Measurements from ENCODE around the gene ZNF43. TPM values are rescaled to one million over a fixed set of nuclear protein-coding genes. Genes with fewer than 3 reads are reported as not detected.
A peak's percentile ranks its signal among the peaks of the same experiment; 100 is the strongest.
"Not testable (repeated sequence)": the region's sequence is repeated elsewhere in the genome, so short reads cannot be mapped to it uniquely, and the experiment has no call there.

ZNF43 gene
- total RNA-seq, 8 experiments from 2014 or later, result 1.3 to 32.5 (median 13.7) TPM

GRCh38 chr19:21775792-21776191, 60.2 kb downstream of the ZNF43 start:
- H3K27ac ChIP-seq; ATAC-seq (replicated peaks in 6 of 8); H3K4me1 ChIP-seq (replicated peaks in 1 of 2); H3K4me3 ChIP-seq; in situ Hi-C loops (cut with MboI; ENCODE audit: low pct_unique_long_range_greater_than_20kb in 2 of 9, low sequenced_read_pairs in 9 of 9, unreplicated experiment in 9 of 9): not testable (repeated sequence)
- no CpG with 5 or more reads among the region's 30 CpGs for WGBS, 10 experiments

- Histone ChIP-seq H3K4me3 (peak within 1 kb of the TSS; percentile 63 to 97 (median 70)), H3K27ac (peak within 1 kb of the TSS; percentile 83 to 85), H3K4me1 (replicated peaks in 1 of 2) (no peaks in the 10 kb centered on the region)
- WGBS, 10 experiments, result 0 to 27% (median 1%) methylated on average over 2 to 11 of the region's 35 CpGs; no CpG with 5 or more reads in 5 of the 10 experiments
- ATAC-seq (replicated peaks in 6 of 8), result peak; percentile 91 to 100 (median 99)
- in situ Hi-C loops (cut with MboI; ENCODE audit: low pct_unique_long_range_greater_than_20kb in 2 of 9, low sequenced_read_pairs in 9 of 9, unreplicated experiment in 9 of 9), result no loop called here
Measured at GRCh38 chr19:21767065-21767800, 68.7 kb downstream of the ZNF43 start, which contains the start of gene ZNF100. Gene ZNF100 (minus strand): TSS chr19:21767579. CDS start chr19:21767429, 150 bp downstream.

GRCh38 chr19:21766705-21767064, 69.3 kb downstream of the ZNF43 start:
- H3K4me1 ChIP-seq (replicated peaks in 1 of 2); in situ Hi-C loops (cut with MboI; ENCODE audit: low pct_unique_long_range_greater_than_20kb in 2 of 9, low sequenced_read_pairs in 9 of 9, unreplicated experiment in 9 of 9): not testable (repeated sequence)
- peak overlapping the region; percentile 63 to 97 (median 70) for H3K4me3 ChIP-seq
- H3K27ac ChIP-seq, result peak overlapping the region; percentile 83 to 85
- ATAC-seq (replicated peaks in 6 of 8), result peak in 6 of 8 experiments; percentile 2 to 38 (median 12)
- WGBS, 10 experiments, result 0 to 38% (median 4%) methylated on average over 3 to 14 of the region's 19 CpGs; no CpG with 5 or more reads in 3 of the 10 experiments

GRCh38 chr19:21765151-21765550, 70.8 kb downstream of the ZNF43 start:
- no peak for ATAC-seq (replicated peaks in 6 of 8)
- in situ Hi-C loops (cut with MboI; ENCODE audit: low pct_unique_long_range_greater_than_20kb in 2 of 9, low sequenced_read_pairs in 9 of 9, unreplicated experiment in 9 of 9), result no loop called here
- Histone ChIP-seq H3K4me3 (no peak overlapping the region), H3K27ac (no peak overlapping the region), H3K4me1 (replicated peaks in 1 of 2) (no peaks in the 10 kb centered on the region)

GRCh38 chr19:21761547-21761946, 74.4 kb downstream of the ZNF43 start:
- H3K4me1 ChIP-seq (replicated peaks in 1 of 2); in situ Hi-C loops (cut with MboI; ENCODE audit: low pct_unique_long_range_greater_than_20kb in 2 of 9, low sequenced_read_pairs in 9 of 9, unreplicated experiment in 9 of 9); H3K4me3 ChIP-seq; H3K27ac ChIP-seq; ATAC-seq (replicated peaks in 6 of 8): not testable (repeated sequence)
- 0 to 100% (median 27%) methylated on average over 1 to 2 of the region's 2 CpGs for WGBS, 10 experiments

- 71 to 100% (median 82%) methylated on average over 1 to 3 of the region's 3 CpGs; no CpG with 5 or more reads in 5 of the 10 experiments for WGBS, 10 experiments
- Histone ChIP-seq H3K4me1 (replicated peaks in 1 of 2) (no peaks in the 10 kb centered on the region), H3K27ac (no peak overlapping the region), H3K4me3 (no peak overlapping the region)
- no peak for ATAC-seq (replicated peaks in 6 of 8)
- in situ Hi-C loops (cut with MboI; ENCODE audit: low pct_unique_long_range_greater_than_20kb in 2 of 9, low sequenced_read_pairs in 9 of 9, unreplicated experiment in 9 of 9), result no loop called here
Measured at GRCh38 chr19:21758296-21758695, 77.7 kb downstream of the ZNF43 start.

- in situ Hi-C loops (cut with MboI; ENCODE audit: low pct_unique_long_range_greater_than_20kb in 2 of 9, low sequenced_read_pairs in 9 of 9, unreplicated experiment in 9 of 9); H3K4me1 ChIP-seq (replicated peaks in 1 of 2); H3K4me3 ChIP-seq; H3K27ac ChIP-seq; ATAC-seq (replicated peaks in 6 of 8): not testable (repeated sequence)
Measured at GRCh38 chr19:21755555-21755954, 80.4 kb downstream of the ZNF43 start.

Other genes with a start within 250 kb of the ZNF43 start
- 1 to 10 TPM; 2.6 to 10.0 (median 5.6) TPM for gene ZNF100, start 68.6 kb downstream of the ZNF43 start, total RNA-seq
- gene ZNF208, start 174.8 kb upstream of the ZNF43 start, total RNA-seq, result under 1 TPM in 5 of 8 experiments, not detected in 3; 0.05 to 0.71 (median 0.41) TPM
- gene ZNF257, start 216.3 kb upstream of the ZNF43 start, total RNA-seq, result under 1 TPM in 2 of 8 experiments, not detected in 6; 0.23 to 0.38 TPM